Measurements from ENCODE around the gene TTBK1.

Gene TTBK1

GRCh38 chr6:43336382-43336781 lies 93.1 kb downstream of the TTBK1 start:
- Histone ChIP-seq H3K4me2 (no peak overlapping the region), H3K27ac (no peak overlapping the region), H3K9ac (no peak overlapping the region), H3K9me3 (no peaks in the 10 kb centered on the region), H3K4me1 (no peaks in the 10 kb centered on the region), H3K27me3 (no peaks in the 10 kb centered on the region), H4K20me1 (no peaks in the 10 kb centered on the region), H3K4me3 (no peak overlapping the region), H3K36me3 (peaks cover 45% of the 10 kb centered on the region)
- TF ChIP-seq Cebpa-rat (IDR thresholded peaks at IDR 0.05), result no peak

Measured in BLaER1 (cell line).